GM12878 (cell line): Measurements from ENCODE around the gene MYOC. TPM values are rescaled to one million over a fixed set of nuclear protein-coding genes. Genes with fewer than 3 reads are reported as not detected.
"Not testable (repeated sequence)": the region's sequence is repeated elsewhere in the genome, so short reads cannot be mapped to it uniquely, and the experiment has no call there.

Source experiments
- ATAC-seq: fragments of 200-7000 bp; cut with Tn5 transposase; 3 replicates; pipeline ENCODE4 v1.9.1; 2020; ENCODE audit warnings: mild to moderate bottlenecking, moderate library complexity
- BruUV-seq: library from RNA; stranded (reverse); fragments of 400-500 nt; replicated peaks from 2 replicates; lab custom pipeline; 2021; lab: Mats Ljungman, UMichigan
- CTCF ChIA-PET: fragments of 300-600 bp; sonication (Branson Sonifier 250); formaldehyde crosslinking; extraction: SDS; loops from one replicate; lab custom pipeline; 2021; ENCODE audit warnings: inconsistent platforms; lab: Yijun Ruan, JAX
- POLR2A ChIA-PET: fragments of 350-600 bp; formaldehyde crosslinking; extraction: SDS; loops from one replicate; lab custom pipeline; 2021; ENCODE audit warnings: inconsistent platforms; lab: Charles Lee
- RAD21 ChIA-PET: fragments of 300-600 bp; sonication (Branson Sonifier 250); formaldehyde crosslinking; loops from one replicate; lab custom pipeline; 2023; ENCODE audit warnings: antibody characterized with exemption; ENCODE audit not compliant: unreplicated experiment; lab: Charles Lee
- SMC1A ChIA-PET: fragments of 300-600 bp; sonication (Branson Sonifier 250); formaldehyde crosslinking; loops from one replicate; lab custom pipeline; 2023; ENCODE audit not compliant: unreplicated experiment, uncharacterized antibody; lab: Charles Lee
- DNase-seq: peaks from one replicate; pipeline ENCODE4 v3.0.0-alpha.2; 2011; ENCODE audit warnings: low read depth, low spot score
- FAIRE-seq: peaks from 3 replicates; lab custom pipeline; 2011; peaks lifted over from hg19 to GRCh38; lab: Jason Lieb, UNC
- H2AFZ ChIP-seq: 2 replicates; pipeline ENCODE4 v1.6.0; 2011; ENCODE audit warnings: low read depth, low read length, control low read depth; ENCODE audit not compliant: control insufficient read depth
- H3K27ac ChIP-seq: 2 replicates; pipeline ENCODE4 v1.5.1; 2011; ENCODE audit warnings: control low read depth; ENCODE audit not compliant: control insufficient read depth, insufficient read depth
- H3K27me3 ChIP-seq, 2 experiments: replicated peaks in 1 of 2; 2 replicates each; pipeline versions ENCODE4 v1.6.0 to v1.6.1; 2011; ENCODE audit warnings: low read length in 1 of 2; ENCODE audit not compliant: control insufficient read depth in 2 of 2, insufficient read depth in 2 of 2
- H3K36me3 ChIP-seq, 2 experiments: 2 replicates each; pipeline ENCODE4 v1.5.1; 2011; ENCODE audit warnings: low read length in 1 of 2; ENCODE audit not compliant: control insufficient read depth in 2 of 2, insufficient read depth in 2 of 2
- H3K4me1 ChIP-seq: 2 replicates; pipeline ENCODE4 v1.6.1; 2011; ENCODE audit warnings: mild to moderate bottlenecking, low read length, moderate library complexity, mixed read lengths; ENCODE audit not compliant: control insufficient read depth, insufficient read depth
- H3K4me2 ChIP-seq: 2 replicates; pipeline ENCODE4 v1.6.0; 2011; ENCODE audit warnings: control low read depth; ENCODE audit not compliant: control insufficient read depth, insufficient read depth
- H3K4me3 ChIP-seq: fragments of 200-600 bp; sonication (generic); 2 replicates; pipeline ENCODE4 v1.5.1; 2016
- H3K79me2 ChIP-seq: 2 replicates; pipeline ENCODE4 v1.6.0; 2011; ENCODE audit warnings: low read length; ENCODE audit not compliant: control insufficient read depth, insufficient read depth
- H3K9ac ChIP-seq: 2 replicates; pipeline ENCODE4 v1.8.0; 2011; ENCODE audit warnings: low read length, control low read depth, mixed read lengths; ENCODE audit not compliant: control insufficient read depth, insufficient read depth
- H3K9me3 ChIP-seq: replicated peaks from 3 replicates; pipeline ENCODE4 v1.5.1; 2011; ENCODE audit warnings: mild to moderate bottlenecking, low read length; ENCODE audit not compliant: control insufficient read depth, insufficient read depth
- H4K20me1 ChIP-seq: 2 replicates; pipeline ENCODE4 v1.6.0; 2011; ENCODE audit not compliant: control insufficient read depth, insufficient read depth
- CHD1 ChIP-seq: IDR thresholded peaks from 2 replicates; pipeline ENCODE4 v1.6.1; 2012; ENCODE audit warnings: low read depth, low read length, improper control_type of control experiment
- CREB1 ChIP-seq: IDR thresholded peaks from 2 replicates; pipeline ENCODE4 v1.6.1; 2012; ENCODE audit warnings: low read depth, mild to moderate bottlenecking, inconsistent platforms
- CREM ChIP-seq: IDR thresholded peaks from 2 replicates; pipeline ENCODE4 v1.6.1; 2014; ENCODE audit warnings: antibody characterized with exemption, low read depth
- DPF2 ChIP-seq: fragments of 450-650 bp; IDR thresholded peaks from 2 replicates; pipeline ENCODE4 v1.6.1; 2017; ENCODE audit warnings: mild to moderate bottlenecking
- EGR1 ChIP-seq, 2 experiments: IDR thresholded peaks; 1 replicate in 1 of 2; 2 replicates in 1 of 2; pipeline ENCODE4 v1.6.1; 2011 to 2012; ENCODE audit warnings: low read depth in 2 of 2, low read length in 2 of 2, borderline replicate concordance in 1 of 2, mild to moderate bottlenecking in 1 of 2, moderate library complexity in 1 of 2
- IKZF1 ChIP-seq: fragments of 450-650 bp; conservative IDR thresholded peaks from 2 replicates; pipeline ENCODE4 v1.6.1; 2017; ENCODE audit warnings: antibody characterized with exemption, mild to moderate bottlenecking
- KDM1A ChIP-seq: fragments of 200-600 bp; sonication (generic); IDR thresholded peaks from 2 replicates; pipeline ENCODE4 v1.6.1; 2016; ENCODE audit warnings: borderline replicate concordance
- RAD51 ChIP-seq: fragments of 450-650 bp; IDR thresholded peaks from 2 replicates; pipeline ENCODE4 v1.6.1; 2016; ENCODE audit warnings: moderate library complexity, mild to moderate bottlenecking, inconsistent platforms
- RELB ChIP-seq: fragments of 450-650 bp; IDR thresholded peaks from 2 replicates; pipeline ENCODE4 v1.6.1; 2017; ENCODE audit warnings: low read depth, mild to moderate bottlenecking, moderate library complexity
- TBL1XR1 ChIP-seq: IDR thresholded peaks from 2 replicates; pipeline ENCODE4 v1.6.1; 2012; ENCODE audit warnings: low read depth, low read length, improper control_type of control experiment
- TCF7 ChIP-seq: IDR thresholded peaks from 2 replicates; pipeline ENCODE4 v1.6.1; 2014; ENCODE audit warnings: antibody characterized with exemption, borderline replicate concordance
- ZBTB33 ChIP-seq: fragments of 450-650 bp; IDR thresholded peaks from 2 replicates; pipeline ENCODE4 v1.6.1; 2017; ENCODE audit warnings: mild to moderate bottlenecking
- ZNF622 ChIP-seq: fragments of 450-650 bp; IDR thresholded peaks from 2 replicates; pipeline ENCODE4 v1.6.1; 2017; ENCODE audit warnings: mild to moderate bottlenecking, inconsistent platforms
- WGBS: methylation state at CpG from one replicate; pipeline ENCODE4 v1.1.6; 2016; ENCODE audit warnings: low lambda C conversion rate; ENCODE audit not compliant: insufficient replicate concordance, insufficient coverage; ENCODE audit errors: missing lambda C conversion rate; 5-methylcytosine and 5-hydroxymethylcytosine counted together
- in situ Hi-C: fragments of 300-500 bp; cut with MboI; formaldehyde crosslinking; loops from 9 replicates; pipeline ENCODE4 v1.14.3; 2018; ENCODE audit warnings: mixed read lengths
- intact Hi-C: fragments of 100-400 bp; cut with micrococcal nuclease; formaldehyde crosslinking; loops from one replicate; pipeline ENCODE4 v1.14.2; 2022; ENCODE audit not compliant: unreplicated experiment
- polyA plus RNA-seq, 11 experiments: library from polyadenylated mRNA; depleted of rRNA in 4 of 11; unstranded in 6 of 11; stranded (reverse) in 5 of 11; fragments of >200 nt; fragmentation: Nextera tagmentation in 4 of 11; fragmentation: Illumina TruSeq in 1 of 11; extraction: Ambion mirVana in 4 of 11; extraction: Trizol in 1 of 11; gene quantifications; 1 replicate in 1 of 11; 2 replicates in 10 of 11; pipeline versions ENCODE4 v1.2.1 to v1.2.3, GENCODE V29; 2011 to 2016; ENCODE audit warnings: inconsistent platforms in 2 of 11, missing spikeins in 2 of 11, low read depth in 1 of 11
- total RNA-seq, 4 experiments: library from RNA; depleted of rRNA in 3 of 4; stranded (reverse); fragments of >200 nt in 3 of 4; fragmentation: Illumina TruSeq in 1 of 4; extraction: Trizol in 1 of 4; gene quantifications; 2 replicates each; pipeline versions ENCODE4 v1.2.1 to v1.2.3, GENCODE V29; 2013 to 2021

The MYOC gene
- total and polyA plus RNA-seq, 10 of the 15 experiments (the other 5 are each of a cell fraction or from before 2014, with no cell fraction given): not detected

- H3K36me3 ChIP-seq, ATAC-seq, H3K27ac ChIP-seq, H3K4me2 ChIP-seq, H3K4me1 ChIP-seq, H3K9me3 ChIP-seq, BruUV-seq, H3K9ac ChIP-seq, H3K79me2 ChIP-seq, in situ Hi-C loops, POLR2A ChIA-PET, H4K20me1 ChIP-seq, H2AFZ ChIP-seq, FAIRE-seq, intact Hi-C loops, DNase-seq, H3K27me3 ChIP-seq, H3K4me3 ChIP-seq: not testable (repeated sequence)
- ChIA-PET RAD21 (interaction anchor here (2.0 to 3.9 kb wide), 3 partner anchors 12 to 84 kb away, joined by 4 to 19 read pairs (median 8); no protein-coding TSS in a partner anchor), SMC1A (interaction anchor here (2.2 to 4.2 kb wide), 2 partner anchors 11 to 329 kb away, joined by 6 to 32 read pairs; no protein-coding TSS in a partner anchor), CTCF (interaction anchor here (0.6 to 7.3 kb wide), 10 partner anchors 11 to 332 kb away, joined by 3 to 68 read pairs (median 4); no protein-coding TSS in a partner anchor)
- WGBS: 90% methylated on average over 9 of the region's 9 CpGs
These were observed 3.7 kb upstream of the MYOC start for GRCh38 chr1:171656206-171656605.

GRCh38 chr1:171655746-171656116 lies 3.2 kb upstream of the MYOC start:
- ATAC-seq: peak; percentile 50
- H3K4me1 ChIP-seq: no peaks in the 10 kb centered on the region
- in situ Hi-C loops: no loop called here
- H3K4me3 ChIP-seq: no peak overlapping the region
- no peaks in the 10 kb centered on the region for H4K20me1 ChIP-seq
- RAD21 ChIA-PET: interaction anchor here (1.4 to 3.9 kb wide), 5 partner anchors 11 to 87 kb away, joined by 4 to 19 read pairs (median 4); no protein-coding TSS in a partner anchor
- SMC1A ChIA-PET: interaction anchor here (1.0 to 4.2 kb wide), 5 partner anchors 10 to 329 kb away, joined by 3 to 32 read pairs (median 6); no protein-coding TSS in a partner anchor
- H3K9ac ChIP-seq: no peak overlapping the region
- no peaks in the 10 kb centered on the region for H3K9me3 ChIP-seq
- DNase-seq: no peak
- CTCF ChIA-PET: interaction anchor here (0.8 to 7.3 kb wide), 17 partner anchors 8 to 330 kb away, joined by 3 to 68 read pairs (median 5); no protein-coding TSS in a partner anchor
- peak overlapping the region; percentile 62 for H2AFZ ChIP-seq
- WGBS: 7% methylated on average over 6 of the region's 6 CpGs
- no peak overlapping the region for H3K27ac ChIP-seq
- peak; percentile 7 for FAIRE-seq
- no peaks in the 10 kb centered on the region for H3K79me2 ChIP-seq
- H3K4me2 ChIP-seq: peak overlapping the region; percentile 50; the same call in 1 of the 2 replicates
- POLR2A ChIA-PET: no interaction called here
- BruUV-seq: no TSS peak
- H3K36me3 ChIP-seq: no peaks in the 10 kb centered on the region
- intact Hi-C loops: loop anchor here (1.0 to 2.0 kb wide), 2 partner anchors 61 to 329 kb away; no protein-coding TSS in a partner anchor
- peaks cover 0 to 3% of the 10 kb centered on the region in 2 experiments; a peak in 1 of 4 replicates for H3K27me3 ChIP-seq
- TF ChIP-seq IKZF1 (no peak), ZBTB33 (no peak), TCF7 (no peak), EGR1 (IDR thresholded peaks at IDR 0.05; ENCODE audit: borderline replicate concordance in 1 of 2, low read depth in 2 of 2, low read length in 2 of 2) (no peak), TBL1XR1 (no peak), KDM1A (no peak), RAD51 (no peak), RELB (no peak), CREB1 (no peak), CHD1 (no peak), DPF2 (no peak), CREM (no peak), ZNF622 (no peak)
